Smooth muscle cell of the umbilical artery (primary cell): ENCODE measurements around the gene APH1B. TPM values are rescaled to one million over a fixed set of nuclear protein-coding genes. Genes with fewer than 3 reads are reported as not detected.

Experiments
- total RNA-seq: library from RNA; depleted of rRNA; stranded (reverse); fragments of >200 nt; gene quantifications from 2 replicates; pipeline ENCODE4 v1.2.3, GENCODE V29; 2014

APH1B gene
- total RNA-seq: 11.0 and 16.0 TPM in 2 replicates

DNA sequence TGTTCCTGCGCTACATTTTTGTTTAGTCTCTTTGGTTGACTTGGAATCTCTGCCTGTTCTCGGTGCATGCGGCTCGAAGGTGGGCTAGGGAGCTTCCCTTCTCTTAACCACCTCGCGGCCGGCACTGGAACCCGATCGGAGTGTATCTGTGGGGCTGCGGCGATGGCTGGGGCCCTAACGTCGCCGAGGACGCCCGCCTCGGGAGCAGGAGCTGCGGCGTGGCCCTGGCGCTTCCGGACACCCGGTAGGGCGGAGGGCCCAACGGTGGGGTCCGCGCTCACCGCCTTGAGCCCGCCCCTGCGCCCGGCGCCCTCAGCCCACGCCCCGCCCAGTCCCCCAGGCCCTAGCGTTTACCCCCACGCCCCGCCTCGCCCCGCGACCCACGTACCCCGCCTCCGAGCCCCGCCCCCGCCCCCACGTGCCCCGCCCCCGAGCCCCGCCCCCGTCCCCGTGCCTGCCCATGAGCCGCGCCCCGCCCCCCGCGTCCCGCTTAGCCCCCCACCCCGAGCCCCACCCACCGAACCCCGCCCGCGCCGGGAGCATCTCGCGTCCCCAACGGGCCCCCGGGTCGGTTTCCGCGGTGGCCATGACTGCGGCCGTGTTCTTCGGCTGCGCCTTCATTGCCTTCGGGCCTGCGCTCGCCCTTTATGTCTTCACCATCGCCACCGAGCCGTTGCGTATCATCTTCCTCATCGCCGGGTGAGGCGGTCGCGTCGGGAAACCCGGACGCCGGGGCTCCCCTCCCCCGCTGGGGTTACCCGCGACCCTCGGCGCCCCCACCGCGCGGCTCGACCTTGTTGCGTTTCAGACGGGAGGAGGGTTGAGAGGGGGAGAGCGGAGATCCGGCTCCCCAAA lies at the start of gene APH1B:
Gene APH1B (plus strand): TSS at position 568 of the 855 bp plus-strand sequence. CDS start 19 bp downstream, at position 587.

Other genes starting within 250 kb of the APH1B start
- gene TPM1, start 234.9 kb upstream of the APH1B start, total RNA-seq: 2,136 and 2,698 TPM in 2 replicates
- gene LACTB, start 155.7 kb upstream of the APH1B start, total RNA-seq: 27.3 and 45.6 TPM in 2 replicates
- 170 and 309 TPM in 2 replicates for gene RPS27L, start 120.1 kb upstream of the APH1B start, total RNA-seq
- 40.4 and 57.7 TPM in 2 replicates for gene RAB8B, start 88.0 kb upstream of the APH1B start, total RNA-seq
- gene CA12, start 104.2 kb downstream of the APH1B start, total RNA-seq: 98.9 and 366 TPM in 2 replicates
- gene USP3, start 227.0 kb downstream of the APH1B start, total RNA-seq: 33.6 and 43.8 TPM in 2 replicates